T-helper 2 cell (primary cell): ENCODE results near the gene PRELID2.
A peak's percentile ranks its signal among the peaks of the same experiment; 100 is the strongest.

Source experiments
- DNase-seq, 5 experiments: peaks; one replicate each; pipeline versions ENCODE4 v3.0.0 to v3.0.0-alpha.2; 2012 to 2022

PRELID2 gene

GRCh38 chr5:145793574-145793973, 41.6 kb downstream of the PRELID2 start:
- DNase-seq = no peak

DNA sequence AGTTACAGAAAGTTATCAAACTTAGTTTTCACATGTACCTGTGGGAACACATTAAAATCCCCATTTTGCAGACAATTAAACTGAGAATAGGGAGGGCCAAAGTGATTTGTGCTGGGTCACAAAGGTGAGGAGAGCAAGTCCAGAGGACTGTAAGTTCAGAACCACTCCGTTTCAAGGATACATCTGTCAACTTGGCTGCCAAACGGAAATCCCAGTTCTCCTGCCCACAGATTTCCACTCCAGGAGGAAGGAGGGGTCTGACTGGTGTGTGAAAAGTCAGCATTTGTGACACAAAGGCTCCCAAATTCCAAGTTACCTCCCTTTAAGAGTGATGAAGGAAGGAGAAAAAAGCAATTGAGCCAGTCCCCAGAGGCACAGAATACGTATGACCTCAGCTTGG, 42.3 kb downstream of the PRELID2 start:
- no peak for DNase-seq

- DNase-seq = no peak
These were observed 43.3 kb downstream of the PRELID2 start for GRCh38 chr5:145791866-145792265.

GRCh38 chr5:145787996-145788395, 47.1 kb downstream of the PRELID2 start:
- DNase-seq = no peak

GRCh38 chr5:145787507-145787906, 47.6 kb downstream of the PRELID2 start:
- DNase-seq = no peak

GRCh38 chr5:145787001-145787400, 48.1 kb downstream of the PRELID2 start:
- no peak for DNase-seq

DNA sequence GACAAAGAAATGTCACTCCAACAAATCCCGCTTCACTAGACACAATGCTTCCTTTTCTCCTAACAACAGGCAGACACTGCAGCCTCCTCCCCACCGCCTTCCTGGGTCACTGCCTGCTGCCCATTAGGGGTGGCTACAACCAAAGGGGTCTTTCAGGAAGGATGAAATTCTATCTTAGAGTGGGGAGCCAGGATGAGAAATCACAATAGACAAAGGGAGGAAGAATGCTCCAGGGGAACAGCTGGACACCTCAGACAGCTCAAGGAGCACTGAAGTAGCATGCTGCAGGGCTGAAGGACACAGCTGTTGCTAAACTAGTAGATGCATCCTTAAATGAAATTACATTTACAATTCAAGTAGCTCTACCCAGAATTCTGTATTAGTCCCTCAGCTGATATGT, 54.2 kb downstream of the PRELID2 start:
- no peak for DNase-seq

GRCh38 chr5:145778144-145778900, 56.8 kb downstream of the PRELID2 start:
- no peak for DNase-seq

DNA sequence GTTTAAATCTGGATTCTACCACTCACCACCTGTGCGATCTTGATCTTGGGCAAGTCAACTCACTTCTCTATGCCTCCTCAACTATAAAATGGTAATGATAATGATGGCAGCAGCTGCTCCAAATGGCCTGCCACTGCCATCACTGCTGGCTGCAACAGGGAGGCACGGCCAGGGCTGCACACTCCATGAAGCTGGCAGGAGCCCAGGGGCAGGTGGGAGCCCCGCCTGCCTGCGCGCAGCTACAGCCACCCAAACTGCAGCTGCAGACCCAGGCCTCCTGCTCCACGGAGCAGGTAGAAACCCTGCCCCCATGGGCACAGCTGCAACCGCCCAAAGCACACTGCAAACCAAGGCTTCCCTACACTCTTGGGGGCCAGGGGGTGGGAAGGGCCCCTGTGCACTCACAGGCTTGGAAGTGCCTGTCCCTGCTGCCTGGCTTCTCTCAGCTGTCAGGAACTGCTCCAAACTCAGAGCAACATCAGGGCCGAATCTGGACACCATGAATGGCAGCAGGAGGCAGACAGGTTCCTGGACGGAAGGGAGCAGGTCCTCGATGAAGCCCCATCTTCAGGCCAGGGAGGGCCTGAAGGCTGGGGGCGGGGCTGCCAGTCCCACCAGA, 57.6 kb downstream of the PRELID2 start:
- no peak for DNase-seq

GRCh38 chr5:145776886-145777285, 58.3 kb downstream of the PRELID2 start:
- no peak for DNase-seq

- DNase-seq = peak in 1 of 5 experiments; percentile 31
These were observed 59.2 kb downstream of the PRELID2 start for GRCh38 chr5:145775893-145776444.

DNA sequence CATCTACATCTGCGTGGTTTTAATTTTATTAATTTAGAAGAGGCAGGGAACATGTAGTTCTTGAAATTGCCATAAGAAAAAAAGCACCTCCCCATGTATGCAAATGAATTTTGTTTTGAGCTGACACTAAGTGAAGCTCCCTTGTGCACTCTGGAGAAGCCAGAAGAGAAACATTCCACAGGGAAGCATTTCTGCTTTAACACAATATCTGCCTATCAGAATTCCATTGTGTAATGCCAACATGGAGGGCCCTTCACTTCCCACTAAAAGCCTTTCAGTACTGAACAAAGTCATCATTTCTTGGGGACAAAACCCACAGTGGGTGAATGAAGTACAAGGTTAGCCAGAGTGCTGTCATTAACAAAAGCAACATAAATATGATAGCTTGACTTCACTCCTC, 59.7 kb downstream of the PRELID2 start:
- DNase-seq = no peak

GRCh38 chr5:145774442-145774841, 60.7 kb downstream of the PRELID2 start:
- DNase-seq = no peak

DNA sequence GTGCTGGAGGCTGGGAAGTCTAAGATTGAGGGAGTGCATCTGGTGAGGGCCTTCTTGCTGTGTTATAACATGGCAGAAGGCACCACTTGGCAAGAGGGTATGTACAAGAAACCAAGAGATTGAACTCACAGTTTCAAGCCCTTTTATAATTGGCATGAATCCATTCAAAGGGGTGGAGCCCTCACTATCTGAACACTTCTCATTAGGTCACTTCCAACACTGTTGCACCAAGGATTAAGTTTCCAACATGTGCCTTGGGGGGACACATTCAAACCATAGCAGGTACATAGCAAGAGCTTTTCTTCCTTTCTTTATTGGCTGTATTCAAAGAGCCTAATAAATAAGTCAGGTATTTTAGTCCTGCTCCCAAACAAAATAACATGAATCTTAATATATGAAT, 62.7 kb downstream of the PRELID2 start:
- no peak for DNase-seq

- DNase-seq = no peak
These were observed 66.3 kb downstream of the PRELID2 start for GRCh38 chr5:145768863-145769262.

- DNase-seq = no peak
These were observed 70.8 kb downstream of the PRELID2 start for GRCh38 chr5:145764325-145764724.

DNA sequence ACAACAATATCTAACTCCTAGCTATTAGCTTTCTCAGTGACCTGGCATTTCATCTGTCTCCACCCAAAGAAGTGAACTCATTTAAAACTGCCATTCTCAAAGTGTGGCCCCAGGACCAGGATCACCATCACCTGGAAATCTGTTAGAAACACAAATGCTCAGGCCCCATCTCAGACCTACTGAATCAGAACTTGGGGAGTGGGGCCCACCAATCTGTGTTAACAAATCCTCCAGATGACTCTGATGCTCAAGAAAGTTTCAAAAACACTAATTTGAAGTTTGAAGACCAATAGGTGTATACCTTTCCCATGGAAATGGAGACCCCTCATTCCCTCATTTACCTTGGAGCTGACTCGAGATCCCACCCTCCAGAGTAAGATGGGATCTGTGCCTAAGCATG, 72.3 kb downstream of the PRELID2 start:
- DNase-seq = no peak

GRCh38 chr5:145761254-145761653, 73.9 kb downstream of the PRELID2 start:
- no peak for DNase-seq

GRCh38 chr5:145760660-145761059, 74.5 kb downstream of the PRELID2 start:
- no peak for DNase-seq

DNA sequence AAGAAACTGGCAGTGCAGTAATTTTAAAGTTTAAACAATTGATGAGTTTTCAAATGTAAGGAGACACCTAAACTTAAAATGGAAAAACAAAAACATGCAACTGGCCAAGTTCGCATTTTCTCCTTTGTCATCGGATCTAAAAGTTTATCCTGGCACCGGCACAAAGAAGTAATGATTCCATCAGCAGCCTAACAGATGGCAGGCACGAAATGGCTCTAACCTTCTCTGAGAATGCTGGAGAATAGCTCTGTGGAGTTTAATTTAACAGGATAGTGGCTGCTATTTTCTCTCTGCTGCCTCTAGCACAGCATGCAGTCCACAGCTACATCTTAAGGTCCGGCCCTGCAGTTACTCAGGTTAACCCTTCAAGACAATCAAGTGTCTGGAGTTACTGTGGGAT, 82.2 kb downstream of the PRELID2 start:
- no peak for DNase-seq

GRCh38 chr5:145752534-145752933, 82.6 kb downstream of the PRELID2 start:
- DNase-seq = no peak

DNA sequence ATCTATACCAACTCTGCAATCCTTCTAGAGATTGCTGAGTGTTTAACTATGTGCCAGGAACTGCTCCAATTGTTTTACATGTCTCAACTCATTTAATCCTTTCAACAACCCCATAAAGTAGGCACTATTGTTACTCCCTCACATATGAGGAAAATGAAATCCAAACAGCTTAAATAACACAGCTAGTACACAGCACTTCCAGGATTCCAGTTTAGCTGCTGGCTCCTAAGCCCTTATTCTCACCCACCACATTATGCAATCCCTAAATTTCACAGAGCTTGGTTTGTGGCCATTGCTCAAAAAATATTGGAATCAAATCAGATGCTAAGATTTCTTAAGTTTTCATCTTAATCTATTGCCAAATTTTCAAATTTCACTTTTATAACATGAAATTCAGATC, 84.9 kb downstream of the PRELID2 start:
- no peak for DNase-seq

DNA sequence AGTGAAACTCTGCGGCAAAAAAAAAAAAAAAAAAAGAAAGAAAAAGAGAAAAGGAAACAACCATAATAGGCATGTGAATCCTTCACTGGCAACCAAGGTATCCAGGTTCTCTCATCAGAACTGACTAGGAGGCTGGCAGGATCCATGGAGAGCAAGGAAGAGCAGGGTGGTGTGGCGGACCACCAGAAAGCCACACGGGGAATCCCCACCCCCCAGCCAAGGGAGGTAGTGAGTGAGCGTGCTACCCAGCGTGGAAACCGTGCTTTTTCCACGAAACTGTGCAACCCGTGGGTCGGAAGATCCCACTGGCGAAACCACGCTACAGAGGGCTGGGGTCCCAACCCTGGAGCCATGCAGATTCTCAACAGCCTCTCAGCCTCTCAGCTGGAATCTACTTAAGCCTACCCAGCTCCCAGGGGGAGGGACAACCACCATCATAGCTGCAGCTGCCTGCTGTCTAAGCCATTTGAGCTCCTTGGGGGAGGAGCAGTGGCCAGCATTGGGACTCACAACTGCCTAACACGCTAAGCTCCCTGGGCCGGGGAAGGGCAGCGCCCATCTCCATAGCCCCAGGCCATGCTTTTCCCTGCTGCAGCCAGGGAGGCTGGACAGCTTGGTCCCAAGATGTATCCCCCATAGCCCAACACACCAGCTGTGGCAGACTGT, 91.6 kb downstream of the PRELID2 start:
- DNase-seq = peak in 1 of 5 experiments; percentile 18

DNA sequence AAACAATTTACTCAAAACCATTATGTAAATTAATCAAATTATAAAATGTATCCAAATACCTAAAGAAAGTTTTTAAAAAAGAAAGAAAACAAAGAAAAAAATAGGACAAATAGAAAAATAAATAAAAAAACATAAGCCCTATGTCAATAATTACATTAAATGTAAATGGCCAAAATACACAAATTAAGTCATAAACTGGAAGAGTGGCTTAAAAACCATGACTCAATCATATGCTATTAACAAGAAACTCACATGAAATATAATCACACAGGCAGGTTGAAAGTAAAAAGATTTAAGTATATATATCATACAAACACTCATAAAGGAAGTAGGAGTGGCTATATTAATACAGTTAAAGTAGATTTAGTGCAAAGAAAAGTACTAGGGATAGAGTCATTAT, 95.3 kb downstream of the PRELID2 start:
- DNase-seq = no peak
